Hepatocyte (in vitro differentiated cells): ENCODE measurements around the gene TUBGCP2. TPM values are rescaled to one million over a fixed set of nuclear protein-coding genes. Genes with fewer than 3 reads are reported as not detected.

Experiments used
- DNase-seq: peaks from one replicate; pipeline ENCODE4 v3.0.0-alpha.2; 2016; ENCODE audit warnings: low spot score
- H2AFZ ChIP-seq: fragments of 200-600 bp; sonication (generic); 2 replicates; pipeline ENCODE4 v1.6.0; 2016; ENCODE audit warnings: antibody characterized with exemption, mild to moderate bottlenecking
- H3K27ac ChIP-seq: fragments of 200-600 bp; sonication (generic); 2 replicates; pipeline ENCODE4 v1.5.1; 2016; ENCODE audit warnings: mild to moderate bottlenecking
- H3K27me3 ChIP-seq: fragments of 200-600 bp; sonication (generic); 2 replicates; pipeline ENCODE4 v1.6.1; 2016
- H3K36me3 ChIP-seq: fragments of 200-600 bp; sonication (generic); replicated peaks from 2 replicates; pipeline ENCODE4 v1.5.1; 2016; ENCODE audit warnings: low read depth; ENCODE audit not compliant: insufficient read depth
- H3K4me1 ChIP-seq: fragments of 200-600 bp; sonication (generic); 2 replicates; pipeline ENCODE4 v1.5.1; 2016; ENCODE audit warnings: mild to moderate bottlenecking, moderate library complexity; ENCODE audit not compliant: insufficient read depth
- H3K4me2 ChIP-seq: fragments of 200-600 bp; sonication (generic); 2 replicates; pipeline ENCODE4 v1.6.0; 2016
- H3K4me3 ChIP-seq: fragments of 200-600 bp; sonication (generic); 2 replicates; pipeline ENCODE4 v1.5.1; 2016; ENCODE audit warnings: mild to moderate bottlenecking
- H3K79me2 ChIP-seq: fragments of 200-600 bp; sonication (generic); 2 replicates; pipeline ENCODE4 v1.6.0; 2017; ENCODE audit warnings: mild to moderate bottlenecking
- H3K9me2 ChIP-seq: fragments of 200-600 bp; sonication (generic); replicated peaks from 2 replicates; pipeline ENCODE4 v1.6.0; 2017; ENCODE audit warnings: mild to moderate bottlenecking; ENCODE audit not compliant: insufficient read depth
- H3K9me3 ChIP-seq: fragments of 200-600 bp; sonication (generic); 2 replicates; pipeline ENCODE4 v1.5.1; 2016; ENCODE audit warnings: low read depth, mild to moderate bottlenecking
- H4K20me1 ChIP-seq: fragments of 200-600 bp; sonication (generic); 2 replicates; pipeline ENCODE4 v1.6.0; 2016; ENCODE audit warnings: mild to moderate bottlenecking; ENCODE audit not compliant: insufficient read depth, poor library complexity, severe bottlenecking
- CTCF ChIP-seq: fragments of 200-600 bp; sonication (generic); IDR thresholded peaks from 2 replicates; pipeline ENCODE4 v1.5.1; 2016; ENCODE audit warnings: antibody characterized with exemption, mild to moderate bottlenecking; ENCODE audit not compliant: poor library complexity
- EZH2 ChIP-seq: fragments of 200-600 bp; sonication (generic); IDR thresholded peaks from 2 replicates; pipeline ENCODE4 v1.6.1; 2016; ENCODE audit warnings: antibody characterized with exemption, mild to moderate bottlenecking, borderline replicate concordance
- EZH2phosphoT487 ChIP-seq: fragments of 200-600 bp; sonication (generic); IDR thresholded peaks from one replicate; pipeline ENCODE4 v1.6.1; 2018; ENCODE audit warnings: antibody characterized with exemption, mild to moderate bottlenecking, low read depth, moderate library complexity; ENCODE audit not compliant: unreplicated experiment, severe bottlenecking
- whole genome bisulfite sequencing: methylation state at CpG from one replicate; pipeline ENCODE4 v1.1.6; 2016; ENCODE audit warnings: low lambda C conversion rate; ENCODE audit errors: missing lambda C conversion rate; 5-methylcytosine and 5-hydroxymethylcytosine counted together
- polyA plus RNA-seq: library from polyadenylated mRNA; unstranded; fragments of >200 nt; fragmentation: Nextera tagmentation; extraction: Ambion mirVana; gene quantifications from 2 replicates; pipeline ENCODE4 v1.2.1, GENCODE V29; 2016
- total RNA-seq: library from RNA; depleted of rRNA; stranded (reverse); fragments of >200 nt; gene quantifications from 2 replicates; pipeline ENCODE4 v1.2.3, GENCODE V29; 2014

Gene TUBGCP2
- total and polyA plus RNA-seq, 2 experiments from 2014 or later: 44.8 to 51.5 TPM

- WGBS: 48% methylated on average over 26 of the region's 63 CpGs
Observed at GRCh38 chr10:133336577-133337369, 28.1 kb upstream of the TUBGCP2 start, which contains the start of gene CALY. Gene CALY (minus strand): TSS chr10:133336896. CDS start chr10:133328989, 7,907 bp downstream.

GRCh38 chr10:133336118-133336576 is 27.5 kb upstream of the TUBGCP2 start:
- Histone ChIP-seq H3K9me2 (no peaks in the 10 kb centered on the region), H2AFZ (no peak overlapping the region), H3K36me3 (no peaks in the 10 kb centered on the region), H3K27ac (no peak overlapping the region), H3K4me2 (peak overlapping the region; percentile 91), H3K27me3 (peaks cover 53% of the 10 kb centered on the region), H3K4me3 (no peak overlapping the region), H3K9me3 (no peaks in the 10 kb centered on the region), H3K79me2 (no peaks in the 10 kb centered on the region), H3K4me1 (peaks cover 14% of the 10 kb centered on the region), H4K20me1 (no peaks in the 10 kb centered on the region)
- no peak for TF ChIP-seq CTCF
- TF ChIP-seq EZH2: peak; percentile 45
- TF ChIP-seq EZH2phosphoT487: no peak
- WGBS: 44% methylated on average over 14 of the region's 41 CpGs
- no peak for DNase-seq

More at GRCh38 chr10:133336577-133337369, 28.1 kb upstream of the TUBGCP2 start, which contains the start of gene CALY:
- Histone ChIP-seq H3K9me2 (no peaks in the 10 kb centered on the region), H4K20me1 (no peaks in the 10 kb centered on the region), H3K9me3 (no peaks in the 10 kb centered on the region), H3K4me3 (no peak within 1 kb of the TSS), H3K27ac (no peak within 1 kb of the TSS), H3K27me3 (peaks cover 48% of the 10 kb centered on the region), H3K4me1 (peaks cover 14% of the 10 kb centered on the region), H3K4me2 (peak within 1 kb of the TSS; percentile 91), H3K36me3 (no peaks in the 10 kb centered on the region), H3K79me2 (no peaks in the 10 kb centered on the region), H2AFZ (no peak within 1 kb of the TSS)
- no peak for DNase-seq
- peak; percentile 56 for TF ChIP-seq EZH2
- TF ChIP-seq EZH2phosphoT487: no peak

GRCh38 chr10:133335246-133336117 is 26.8 kb upstream of the TUBGCP2 start:
- Histone ChIP-seq H3K4me2 (peak overlapping the region; percentile 91), H3K4me1 (peaks cover 14% of the 10 kb centered on the region), H3K27ac (no peak overlapping the region), H3K4me3 (peak overlapping the region; percentile 63), H3K27me3 (peaks cover 53% of the 10 kb centered on the region), H3K36me3 (no peaks in the 10 kb centered on the region), H3K9me3 (no peaks in the 10 kb centered on the region), H4K20me1 (no peaks in the 10 kb centered on the region), H2AFZ (peak overlapping the region; percentile 57), H3K79me2 (no peaks in the 10 kb centered on the region), H3K9me2 (no peaks in the 10 kb centered on the region)
- 20% methylated on average over 39 of the region's 75 CpGs for WGBS
- TF ChIP-seq EZH2phosphoT487 (no peak), CTCF (no peak), EZH2 (no peak)
- peak; percentile 82 for DNase-seq
